GM12865 (cell line): Measurements from ENCODE around the gene SMCO2.

Experiments used
- DNase-seq: peaks from one replicate; pipeline ENCODE4 v3.0.0; 2010; ENCODE audit warnings: low read depth
- H3K4me3 ChIP-seq: 2 replicates; pipeline ENCODE4 v1.5.1; 2011; ENCODE audit warnings: mild to moderate bottlenecking, low read depth, low read length, control low read depth
- CTCF ChIP-seq: IDR thresholded peaks from 2 replicates; pipeline ENCODE4 v1.5.1; 2011; ENCODE audit warnings: low read length, control low read depth, low read depth, inconsistent platforms; ENCODE audit not compliant: insufficient read depth; ENCODE audit errors: missing control alignments

SMCO2 gene

GRCh38 chr12:27446436-27446835 lies at the start of gene SMCO2:
Gene SMCO2, plus strand, starts transcription at chr12:27446736. Its CDS starts 23,896 bp downstream, at chr12:27470632.
- H3K4me3 ChIP-seq: no peak within 1 kb of the TSS
- TF ChIP-seq CTCF: no peak
- no peak for DNase-seq

GRCh38 chr12:27398466-27398865 lies 48.1 kb upstream of the SMCO2 start:
- no peak for DNase-seq
- TF ChIP-seq CTCF: no peak
- H3K4me3 ChIP-seq: no peak overlapping the region

- DNase-seq: no peak
- no peak overlapping the region for H3K4me3 ChIP-seq
- TF ChIP-seq CTCF: no peak
These were observed 47.5 kb upstream of the SMCO2 start for GRCh38 chr12:27399074-27399473.

GRCh38 chr12:27400856-27401354 lies 45.6 kb upstream of the SMCO2 start:
- H3K4me3 ChIP-seq: no peak overlapping the region
- DNase-seq: no peak
- no peak for TF ChIP-seq CTCF

- TF ChIP-seq CTCF: no peak
- no peak for DNase-seq
- H3K4me3 ChIP-seq: no peak overlapping the region
These were observed 34.5 kb upstream of the SMCO2 start for GRCh38 chr12:27412047-27412446.

- DNase-seq: no peak
- no peak for TF ChIP-seq CTCF
- no peak overlapping the region for H3K4me3 ChIP-seq
These were observed 23.8 kb upstream of the SMCO2 start for GRCh38 chr12:27422697-27423096.

- DNase-seq: peak; percentile 42
- no peak overlapping the region for H3K4me3 ChIP-seq
- TF ChIP-seq CTCF: peak; percentile 42
These were observed 21.8 kb upstream of the SMCO2 start for GRCh38 chr12:27424631-27425230.
